Progenitor cell of endocrine pancreas (in vitro differentiated cells): ENCODE results near the gene GPR26. TPM values are rescaled to one million over a fixed set of nuclear protein-coding genes. Genes with fewer than 3 reads are reported as not detected.

Source experiments
- DNase-seq: peaks from one replicate; pipeline ENCODE4 v3.0.0; 2021; ENCODE audit warnings: low spot score; ENCODE audit not compliant: unreplicated experiment
- H3K27ac Mint-ChIP-seq: 2 replicates; pipeline ENCODE4 v1.8.0; 2021; ENCODE audit warnings: mild to moderate bottlenecking, moderate library complexity, mixed read lengths
- H3K27me3 Mint-ChIP-seq: 2 replicates; pipeline ENCODE4 v1.8.0; 2021; ENCODE audit warnings: mixed read lengths
- H3K36me3 Mint-ChIP-seq: 2 replicates; pipeline ENCODE4 v1.8.0; 2022; ENCODE audit warnings: mixed read lengths; ENCODE audit not compliant: insufficient read depth
- H3K4me1 Mint-ChIP-seq: 2 replicates; pipeline ENCODE4 v1.8.0; 2021; ENCODE audit warnings: low read depth, mixed read lengths
- H3K4me3 Mint-ChIP-seq: 2 replicates; pipeline ENCODE4 v1.8.0; 2021; ENCODE audit warnings: low read depth, mild to moderate bottlenecking, moderate library complexity, mixed read lengths
- H3K9me3 Mint-ChIP-seq: 2 replicates; pipeline ENCODE4 v1.8.0; 2021; ENCODE audit warnings: low read depth, mixed read lengths
- CTCF ChIP-seq: fragments of 200-600 bp; sonication (generic); IDR thresholded peaks from one replicate; pipeline ENCODE4 v1.5.0; 2021; ENCODE audit warnings: antibody characterized with exemption, mild to moderate bottlenecking; ENCODE audit not compliant: unreplicated experiment
- total RNA-seq: library from RNA; stranded (reverse); gene quantifications from 2 replicates; pipeline ENCODE4 v1.2.1, GENCODE V29; 2021

Gene GPR26
- total RNA-seq, 1 donor from 2014 or later, result not detected

- Mint-ChIP-seq H3K36me3 (no peaks in the 10 kb centered on the region), H3K9me3 (no peaks in the 10 kb centered on the region), H3K27ac (no peak overlapping the region), H3K27me3 (peaks cover 18% of the 10 kb centered on the region), H3K4me1 (no peaks in the 10 kb centered on the region), H3K4me3 (no peak overlapping the region)
- TF ChIP-seq CTCF, result no peak
- DNase-seq, result no peak
Observed at GRCh38 chr10:123741146-123741545, 75.0 kb downstream of the GPR26 start.

- no peak for DNase-seq
- Mint-ChIP-seq H3K27ac (no peak overlapping the region), H3K36me3 (no peaks in the 10 kb centered on the region)
Observed at GRCh38 chr10:123741711-123742110, 75.6 kb downstream of the GPR26 start.

GRCh38 chr10:123742751-123743440, 76.7 kb downstream of the GPR26 start:
- no peak overlapping the region for H3K27ac Mint-ChIP-seq
- no peaks in the 10 kb centered on the region for H3K4me1 Mint-ChIP-seq
- no peak overlapping the region for H3K4me3 Mint-ChIP-seq
- no peak for DNase-seq
- no peak for TF ChIP-seq CTCF
- H3K36me3 Mint-ChIP-seq, result no peaks in the 10 kb centered on the region
- no peaks in the 10 kb centered on the region for H3K9me3 Mint-ChIP-seq
- H3K27me3 Mint-ChIP-seq, result peaks cover 24% of the 10 kb centered on the region

More at GRCh38 chr10:123741711-123742110, 75.6 kb downstream of the GPR26 start:
- no peak overlapping the region for H3K4me3 Mint-ChIP-seq
- no peaks in the 10 kb centered on the region for H3K4me1 Mint-ChIP-seq
- TF ChIP-seq CTCF, result no peak
- H3K27me3 Mint-ChIP-seq, result peaks cover 23% of the 10 kb centered on the region
- no peaks in the 10 kb centered on the region for H3K9me3 Mint-ChIP-seq

GRCh38 chr10:123743441-123744223, 77.5 kb downstream of the GPR26 start:
- no peak for TF ChIP-seq CTCF
- H3K4me1 Mint-ChIP-seq, result no peaks in the 10 kb centered on the region
- no peak overlapping the region for H3K27ac Mint-ChIP-seq
- H3K4me3 Mint-ChIP-seq, result no peak overlapping the region
- H3K27me3 Mint-ChIP-seq, result peaks cover 24% of the 10 kb centered on the region
- no peaks in the 10 kb centered on the region for H3K36me3 Mint-ChIP-seq
- no peaks in the 10 kb centered on the region for H3K9me3 Mint-ChIP-seq
- no peak for DNase-seq

- Mint-ChIP-seq H3K27ac (no peak overlapping the region), H3K27me3 (peaks cover 19% of the 10 kb centered on the region)
Observed at GRCh38 chr10:123744224-123744536, 78.0 kb downstream of the GPR26 start.

More at GRCh38 chr10:123744224-123744536, 78.0 kb downstream of the GPR26 start:
- no peak overlapping the region for H3K4me3 Mint-ChIP-seq
- no peak for TF ChIP-seq CTCF
- H3K4me1 Mint-ChIP-seq, result no peaks in the 10 kb centered on the region
- no peak for DNase-seq
- no peaks in the 10 kb centered on the region for H3K36me3 Mint-ChIP-seq
- H3K9me3 Mint-ChIP-seq, result no peaks in the 10 kb centered on the region

Other genes with a start within 250 kb of the GPR26 start
- gene CPXM2, start 225.5 kb downstream of the GPR26 start, total RNA-seq, result 0.14 and 0.18 TPM in 2 replicates